HCT116 (cell line): Measurements from ENCODE around the gene SUSD5. TPM values are rescaled to one million over a fixed set of nuclear protein-coding genes. Genes with fewer than 3 reads are reported as not detected.

Experiments
- ATAC-seq: fragments of 200-7000 bp; cut with Tn5 transposase; 2 replicates; pipeline ENCODE4 v1.9.1; 2020; ENCODE audit warnings: mild to moderate bottlenecking, moderate library complexity
- BruUV-seq: library from RNA; stranded (reverse); fragments of 400-500 nt; replicated peaks from 2 replicates; lab custom pipeline; 2021; lab: Mats Ljungman, UMichigan
- CTCF ChIA-PET: fragments of 300-600 bp; sonication (Branson Sonifier 250); formaldehyde crosslinking; loops from one replicate; lab custom pipeline; 2021; ENCODE audit warnings: antibody characterized with exemption; lab: Charles Lee
- POLR2A ChIA-PET: fragments of 300-600, 350-600 bp; sonication (Branson Sonifier 250); formaldehyde crosslinking; loops from one replicate; lab custom pipeline; 2021; ENCODE audit warnings: antibody characterized with exemption; lab: Charles Lee
- RAD21 ChIA-PET, 2 experiments: fragments of 300-600 bp; sonication (Branson Sonifier 250); formaldehyde crosslinking; loops; one replicate each; lab custom pipeline; 2023; ENCODE audit warnings: low total read pairs in 2 of 2; ENCODE audit not compliant: uncharacterized antibody in 2 of 2, unreplicated experiment in 2 of 2, low non-redundant PET in 1 of 2; lab: Charles Lee
- DNase-seq: peaks from one replicate; pipeline ENCODE4 v3.0.0-alpha.2; 2010; ENCODE audit warnings: low read depth, low spot score
- H2AFZ ChIP-seq: fragments of 200-600 bp; shearing (Covaris generic), sonication (generic); 2 replicates; pipeline ENCODE4 v1.6.1; 2017; ENCODE audit warnings: low read depth, mixed run types, mixed read lengths, antibody characterized with exemption, low read length; ENCODE audit not compliant: poor library complexity, severe bottlenecking
- H3K27ac ChIP-seq: 2 replicates; pipeline ENCODE4 v1.5.1; 2012; ENCODE audit warnings: low read depth, low read length
- H3K27me3 ChIP-seq: fragments of 200-600 bp; sonication (generic); 2 replicates; pipeline ENCODE4 v1.6.1; 2016; ENCODE audit warnings: mixed run types, low read length, mixed read lengths; ENCODE audit not compliant: insufficient read depth
- H3K36me3 ChIP-seq, 2 experiments: fragments of 200-500 bp in 1 of 2; fragments of 200-600 bp in 1 of 2; sonication (Bioruptor generic) in 1 of 2; sonication (generic) in 1 of 2; 2 replicates each; pipeline versions ENCODE4 v1.5.1 to v1.6.1; 2014 to 2016; ENCODE audit warnings: low read length in 2 of 2, inconsistent platforms in 1 of 2, mixed read lengths in 1 of 2, mixed run types in 1 of 2; ENCODE audit not compliant: insufficient read depth in 2 of 2, control insufficient read depth in 1 of 2
- H3K4me1 ChIP-seq, 2 experiments: fragments of 200-600 bp in 1 of 2; sonication (generic) in 1 of 2; 2 replicates each; pipeline versions ENCODE4 v1.5.1 to v1.6.1; 2012 to 2017; ENCODE audit warnings: low read length in 2 of 2, inconsistent platforms in 1 of 2, mild to moderate bottlenecking in 1 of 2, mixed read lengths in 1 of 2, mixed run types in 1 of 2, moderate library complexity in 1 of 2; ENCODE audit not compliant: insufficient read depth in 2 of 2, control insufficient read depth in 1 of 2
- H3K4me2 ChIP-seq: fragments of 200-600 bp; sonication (generic); 2 replicates; pipeline ENCODE4 v1.6.1; 2017; ENCODE audit warnings: mixed run types, low read length, mixed read lengths
- H3K4me3 ChIP-seq, 2 experiments: fragments of 200-600 bp in 1 of 2; sonication (generic) in 1 of 2; replicated peaks in 1 of 2; 2 replicates each; pipeline ENCODE4 v1.5.1; 2011 to 2016; ENCODE audit warnings: low read length in 2 of 2, control low read depth in 1 of 2, low read depth in 1 of 2, mild to moderate bottlenecking in 1 of 2, mixed read lengths in 1 of 2, mixed run types in 1 of 2
- H3K79me2 ChIP-seq: fragments of 200-600 bp; sonication (generic); 2 replicates; pipeline ENCODE4 v1.6.1; 2017; ENCODE audit warnings: mild to moderate bottlenecking, mixed run types, low read length, moderate library complexity, mixed read lengths; ENCODE audit not compliant: insufficient read depth
- H3K9ac ChIP-seq: fragments of 200-600 bp; sonication (generic); 2 replicates; pipeline ENCODE4 v1.6.1; 2016; ENCODE audit warnings: low read length, mixed read lengths
- H3K9me2 ChIP-seq: fragments of 200-600 bp; sonication (generic), shearing (Covaris generic); 2 replicates; pipeline ENCODE4 v1.6.1; 2017; ENCODE audit warnings: mixed run types, mild to moderate bottlenecking, moderate library complexity; ENCODE audit not compliant: insufficient read depth
- H3K9me3 ChIP-seq, 2 experiments: fragments of 200-500 bp in 1 of 2; fragments of 200-600 bp in 1 of 2; sonication (Bioruptor generic) in 1 of 2; sonication (generic) in 1 of 2; 2 replicates each; pipeline ENCODE4 v1.6.1; 2014 to 2017; ENCODE audit warnings: low read length in 2 of 2, mixed read lengths in 2 of 2, inconsistent platforms in 1 of 2, low read depth in 1 of 2, mild to moderate bottlenecking in 1 of 2, mixed run types in 1 of 2, moderate library complexity in 1 of 2; ENCODE audit not compliant: control insufficient read depth in 1 of 2, insufficient read depth in 1 of 2
- H4K20me1 ChIP-seq: fragments of 200-600 bp; sonication (generic), shearing (Covaris generic); 2 replicates; pipeline ENCODE4 v1.6.1; 2017; ENCODE audit warnings: mixed run types, mild to moderate bottlenecking, moderate library complexity; ENCODE audit not compliant: insufficient read depth
- EZH2 ChIP-seq: fragments of 200-600 bp; sonication (generic); IDR thresholded peaks from 2 replicates; pipeline ENCODE4 v1.6.1; 2017; ENCODE audit warnings: antibody characterized with exemption, mixed run types
- RAD21 ChIP-seq: IDR thresholded peaks from 2 replicates; pipeline ENCODE4 v1.6.1; 2012; ENCODE audit warnings: low read depth, mild to moderate bottlenecking
- SP1 ChIP-seq: IDR thresholded peaks from 2 replicates; pipeline ENCODE4 v1.6.1; 2012; ENCODE audit warnings: low read depth
- YY1 ChIP-seq: IDR thresholded peaks from 2 replicates; pipeline ENCODE4 v1.6.1; 2011; ENCODE audit warnings: low read length, low read depth, moderate library complexity, mild to moderate bottlenecking; ENCODE audit not compliant: insufficient replicate concordance; ENCODE audit errors: extremely low read depth
- intact Hi-C: fragments of 100-400 bp; cut with micrococcal nuclease; formaldehyde crosslinking; loops from 2 replicates; pipeline ENCODE4 v1.10.0; 2022
- total RNA-seq: library from RNA; stranded (reverse); gene quantifications from one replicate; pipeline ENCODE4 v1.2.1, GENCODE V29; 2021; ENCODE audit not compliant: unreplicated experiment
- TF ChIP-seq, protein P1 (sequence below), 3 experiments: fragments of 200-600 bp in 1 of 3; sonication (generic) in 1 of 3; IDR thresholded peaks in 2 of 3; conservative IDR thresholded peaks in 1 of 3; 2 replicates each; pipeline ENCODE4 v1.5.1; 2012 to 2017; ENCODE audit warnings: low read depth in 2 of 3, low read length in 2 of 3, antibody characterized with exemption in 1 of 3, borderline replicate concordance in 1 of 3, control low read depth in 1 of 3, mild to moderate bottlenecking in 1 of 3, mixed read lengths in 1 of 3, mixed run types in 1 of 3, moderate library complexity in 1 of 3; ENCODE audit not compliant: insufficient read depth in 1 of 3
- TF ChIP-seq, protein P2 (sequence below): IDR thresholded peaks from 2 replicates; pipeline ENCODE4 v1.6.1; 2012; ENCODE audit warnings: low read depth
- TF ChIP-seq, protein P3 (sequence below): IDR thresholded peaks from 2 replicates; pipeline ENCODE4 v1.6.1; 2011; ENCODE audit warnings: mild to moderate bottlenecking, low read length, moderate library complexity; ENCODE audit not compliant: insufficient replicate concordance; ENCODE audit errors: extremely low read depth

Gene SUSD5
- total RNA-seq, 1 experiment from 2014 or later, result not detected

DNA sequence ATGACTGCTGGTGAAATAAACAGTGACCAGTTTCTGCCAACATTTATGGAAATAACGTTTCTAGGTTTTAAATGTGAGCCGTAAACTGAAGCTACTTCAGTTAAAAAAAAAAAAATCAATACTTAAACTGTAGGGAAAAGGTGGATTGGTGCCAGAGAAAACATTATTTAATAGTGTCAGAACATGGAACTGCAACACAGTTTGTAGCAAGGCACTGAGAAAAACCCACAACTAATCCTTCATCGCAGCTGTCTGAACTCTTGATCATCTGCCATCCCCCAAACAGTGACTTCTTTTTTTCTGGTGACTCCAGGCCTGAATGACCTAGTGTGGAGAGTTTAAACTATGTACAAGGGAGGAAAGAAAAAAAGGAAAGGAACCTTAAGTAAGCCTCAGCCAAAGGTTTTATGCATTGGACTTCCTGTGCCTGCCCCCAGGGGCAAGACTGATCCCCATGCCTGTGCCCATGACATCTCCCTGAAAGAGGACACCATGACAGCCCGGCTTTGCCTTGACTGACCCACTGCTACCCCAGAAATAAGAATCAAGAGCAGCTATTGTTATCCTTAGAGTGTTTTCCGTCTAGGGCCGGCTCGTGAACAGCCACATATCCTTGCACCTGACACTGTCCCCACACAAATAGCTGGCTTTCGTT, 71.7 kb downstream of the SUSD5 start:
- no peak for TF ChIP-seq RAD21
- TF ChIP-seq, protein P1, sequence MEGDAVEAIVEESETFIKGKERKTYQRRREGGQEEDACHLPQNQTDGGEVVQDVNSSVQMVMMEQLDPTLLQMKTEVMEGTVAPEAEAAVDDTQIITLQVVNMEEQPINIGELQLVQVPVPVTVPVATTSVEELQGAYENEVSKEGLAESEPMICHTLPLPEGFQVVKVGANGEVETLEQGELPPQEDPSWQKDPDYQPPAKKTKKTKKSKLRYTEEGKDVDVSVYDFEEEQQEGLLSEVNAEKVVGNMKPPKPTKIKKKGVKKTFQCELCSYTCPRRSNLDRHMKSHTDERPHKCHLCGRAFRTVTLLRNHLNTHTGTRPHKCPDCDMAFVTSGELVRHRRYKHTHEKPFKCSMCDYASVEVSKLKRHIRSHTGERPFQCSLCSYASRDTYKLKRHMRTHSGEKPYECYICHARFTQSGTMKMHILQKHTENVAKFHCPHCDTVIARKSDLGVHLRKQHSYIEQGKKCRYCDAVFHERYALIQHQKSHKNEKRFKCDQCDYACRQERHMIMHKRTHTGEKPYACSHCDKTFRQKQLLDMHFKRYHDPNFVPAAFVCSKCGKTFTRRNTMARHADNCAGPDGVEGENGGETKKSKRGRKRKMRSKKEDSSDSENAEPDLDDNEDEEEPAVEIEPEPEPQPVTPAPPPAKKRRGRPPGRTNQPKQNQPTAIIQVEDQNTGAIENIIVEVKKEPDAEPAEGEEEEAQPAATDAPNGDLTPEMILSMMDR (IDR thresholded peaks at IDR 0.05 in 2 of 3, conservative IDR thresholded peaks at IDR 0.05 in 1 of 3; ENCODE audit: borderline replicate concordance in 1 of 3, insufficient read depth in 1 of 3, low read depth in 2 of 3, low read length in 2 of 3), result 0 out of 6 replicates have a peak, but pooled peaks of 2 of the 3 experiments have one; percentile 3 to 7
- TF ChIP-seq, protein P2, sequence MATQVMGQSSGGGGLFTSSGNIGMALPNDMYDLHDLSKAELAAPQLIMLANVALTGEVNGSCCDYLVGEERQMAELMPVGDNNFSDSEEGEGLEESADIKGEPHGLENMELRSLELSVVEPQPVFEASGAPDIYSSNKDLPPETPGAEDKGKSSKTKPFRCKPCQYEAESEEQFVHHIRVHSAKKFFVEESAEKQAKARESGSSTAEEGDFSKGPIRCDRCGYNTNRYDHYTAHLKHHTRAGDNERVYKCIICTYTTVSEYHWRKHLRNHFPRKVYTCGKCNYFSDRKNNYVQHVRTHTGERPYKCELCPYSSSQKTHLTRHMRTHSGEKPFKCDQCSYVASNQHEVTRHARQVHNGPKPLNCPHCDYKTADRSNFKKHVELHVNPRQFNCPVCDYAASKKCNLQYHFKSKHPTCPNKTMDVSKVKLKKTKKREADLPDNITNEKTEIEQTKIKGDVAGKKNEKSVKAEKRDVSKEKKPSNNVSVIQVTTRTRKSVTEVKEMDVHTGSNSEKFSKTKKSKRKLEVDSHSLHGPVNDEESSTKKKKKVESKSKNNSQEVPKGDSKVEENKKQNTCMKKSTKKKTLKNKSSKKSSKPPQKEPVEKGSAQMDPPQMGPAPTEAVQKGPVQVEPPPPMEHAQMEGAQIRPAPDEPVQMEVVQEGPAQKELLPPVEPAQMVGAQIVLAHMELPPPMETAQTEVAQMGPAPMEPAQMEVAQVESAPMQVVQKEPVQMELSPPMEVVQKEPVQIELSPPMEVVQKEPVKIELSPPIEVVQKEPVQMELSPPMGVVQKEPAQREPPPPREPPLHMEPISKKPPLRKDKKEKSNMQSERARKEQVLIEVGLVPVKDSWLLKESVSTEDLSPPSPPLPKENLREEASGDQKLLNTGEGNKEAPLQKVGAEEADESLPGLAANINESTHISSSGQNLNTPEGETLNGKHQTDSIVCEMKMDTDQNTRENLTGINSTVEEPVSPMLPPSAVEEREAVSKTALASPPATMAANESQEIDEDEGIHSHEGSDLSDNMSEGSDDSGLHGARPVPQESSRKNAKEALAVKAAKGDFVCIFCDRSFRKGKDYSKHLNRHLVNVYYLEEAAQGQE, result no peak
- no peak for TF ChIP-seq YY1
- TF ChIP-seq, protein P3, sequence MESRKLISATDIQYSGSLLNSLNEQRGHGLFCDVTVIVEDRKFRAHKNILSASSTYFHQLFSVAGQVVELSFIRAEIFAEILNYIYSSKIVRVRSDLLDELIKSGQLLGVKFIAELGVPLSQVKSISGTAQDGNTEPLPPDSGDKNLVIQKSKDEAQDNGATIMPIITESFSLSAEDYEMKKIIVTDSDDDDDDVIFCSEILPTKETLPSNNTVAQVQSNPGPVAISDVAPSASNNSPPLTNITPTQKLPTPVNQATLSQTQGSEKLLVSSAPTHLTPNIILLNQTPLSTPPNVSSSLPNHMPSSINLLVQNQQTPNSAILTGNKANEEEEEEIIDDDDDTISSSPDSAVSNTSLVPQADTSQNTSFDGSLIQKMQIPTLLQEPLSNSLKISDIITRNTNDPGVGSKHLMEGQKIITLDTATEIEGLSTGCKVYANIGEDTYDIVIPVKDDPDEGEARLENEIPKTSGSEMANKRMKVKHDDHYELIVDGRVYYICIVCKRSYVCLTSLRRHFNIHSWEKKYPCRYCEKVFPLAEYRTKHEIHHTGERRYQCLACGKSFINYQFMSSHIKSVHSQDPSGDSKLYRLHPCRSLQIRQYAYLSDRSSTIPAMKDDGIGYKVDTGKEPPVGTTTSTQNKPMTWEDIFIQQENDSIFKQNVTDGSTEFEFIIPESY, result no peak
- TF ChIP-seq SP1, result no peak
- TF ChIP-seq EZH2, result no peak
- no peaks in the 10 kb centered on the region for H3K9me2 ChIP-seq
- no TSS peak for BruUV-seq
- ChIA-PET POLR2A (no interaction called here), RAD21 (interaction anchor here in 1 of 2 experiments (1.3 kb wide), 1 partner anchor 226 kb away, joined by 3 read pairs; no protein-coding TSS in a partner anchor), CTCF (interaction anchor here (1.7 kb wide), 1 partner anchor 16 kb away, joined by 6 read pairs; no protein-coding TSS in a partner anchor)
- H3K9ac ChIP-seq, result no peak overlapping the region
- no peak for DNase-seq
- H3K4me1 ChIP-seq, result peaks cover 12 to 15% of the 10 kb centered on the region in 2 experiments; a peak in 2 of 4 replicates
- H3K4me2 ChIP-seq, result no peak overlapping the region
- H3K4me3 ChIP-seq, result no peak overlapping the region
- intact Hi-C loops, result no loop called here
- no peak overlapping the region; the same call in 1 of the 2 replicates for H3K27ac ChIP-seq
- ATAC-seq, result peak; percentile 60
- no peaks in the 10 kb centered on the region for H3K9me3 ChIP-seq
- no peaks in the 10 kb centered on the region for H3K27me3 ChIP-seq
- 0 out of 4 replicates have a peak, but pooled peaks cover 0 to 3% of the 10 kb centered on the region in 2 experiments for H3K36me3 ChIP-seq
- no peak overlapping the region for H2AFZ ChIP-seq
- H4K20me1 ChIP-seq, result no peaks in the 10 kb centered on the region
- H3K79me2 ChIP-seq, result no peaks in the 10 kb centered on the region
